CD14-positive monocyte (primary cell): ENCODE data around the gene ARL13B. TPM values are rescaled to one million over a fixed set of nuclear protein-coding genes. Genes with fewer than 3 reads are reported as not detected.

Experiments
- DNase-seq, 3 donors: peaks; one replicate each; pipeline ENCODE4 v3.0.0-alpha.2; 2011 to 2022
- H2AFZ ChIP-seq: 2 replicates; pipeline ENCODE4 v1.6.0; 2012; ENCODE audit warnings: mild to moderate bottlenecking, low read depth, low read length, inconsistent platforms; ENCODE audit not compliant: insufficient read depth, poor library complexity, severe bottlenecking
- H3K27ac ChIP-seq, 2 donors: 1 replicate in 1 of 2; 2 replicates in 1 of 2; pipeline ENCODE4 v1.5.1; 2012 to 2013; ENCODE audit warnings: low read length in 2 of 2, control low read depth in 1 of 2, inconsistent platforms in 1 of 2, low read depth in 1 of 2, mild to moderate bottlenecking in 1 of 2
- H3K27me3 ChIP-seq, 2 donors: one replicate each; pipeline versions ENCODE4 v1.6.0 to v1.6.1; 2011 to 2013; ENCODE audit warnings: low read length in 2 of 2; ENCODE audit not compliant: control insufficient read depth in 2 of 2, insufficient read depth in 2 of 2
- H3K36me3 ChIP-seq, 2 donors: replicated peaks in 1 of 2; 1 replicate in 1 of 2; 2 replicates in 1 of 2; pipeline versions ENCODE4 v1.5.1 to v1.6.1; 2012 to 2013; ENCODE audit warnings: low read length in 2 of 2, control low read depth in 1 of 2, inconsistent platforms in 1 of 2, mild to moderate bottlenecking in 1 of 2; ENCODE audit not compliant: insufficient read depth in 2 of 2, control insufficient read depth in 1 of 2
- H3K4me1 ChIP-seq, 2 donors: 1 replicate in 1 of 2; 2 replicates in 1 of 2; pipeline versions ENCODE4 v1.5.1 to v1.6.1; 2012 to 2013; ENCODE audit warnings: low read length in 2 of 2, control low read depth in 1 of 2, inconsistent platforms in 1 of 2, mild to moderate bottlenecking in 1 of 2, moderate library complexity in 1 of 2; ENCODE audit not compliant: insufficient read depth in 2 of 2, control insufficient read depth in 1 of 2
- H3K4me2 ChIP-seq: replicated peaks from 2 replicates; pipeline ENCODE3; 2012; ENCODE audit warnings: low read length, moderate library complexity, mild to moderate bottlenecking; ENCODE audit not compliant: poor library complexity, severe bottlenecking; ENCODE audit errors: extremely low read depth
- H3K4me3 ChIP-seq, 3 experiments: fragments of 200-600 bp in 1 of 3; sonication (generic) in 1 of 3; replicated peaks in 1 of 3; 1 replicate in 2 of 3; 2 replicates in 1 of 3; pipeline ENCODE4 v1.5.1; 2011 to 2013; ENCODE audit warnings: low read length in 3 of 3, mild to moderate bottlenecking in 3 of 3, control low read depth in 2 of 3, low read depth in 2 of 3, inconsistent platforms in 1 of 3, moderate library complexity in 1 of 3
- H3K79me2 ChIP-seq: 2 replicates; pipeline ENCODE4 v1.6.0; 2012; ENCODE audit warnings: mild to moderate bottlenecking, control low read depth, inconsistent platforms, low read length, moderate library complexity; ENCODE audit not compliant: insufficient read depth
- H3K9ac ChIP-seq: 2 replicates; pipeline ENCODE4 v1.6.0; 2017; ENCODE audit warnings: low read length, mild to moderate bottlenecking; ENCODE audit not compliant: insufficient read depth, poor library complexity, severe bottlenecking
- H3K9me3 ChIP-seq, 2 donors: replicated peaks in 1 of 2; 1 replicate in 1 of 2; 2 replicates in 1 of 2; pipeline versions ENCODE4 v1.5.1 to v1.6.1; 2012 to 2013; ENCODE audit warnings: low read length in 2 of 2, control low read depth in 1 of 2; ENCODE audit not compliant: control insufficient read depth in 1 of 2, insufficient read depth in 1 of 2
- H4K20me1 ChIP-seq: 2 replicates; pipeline ENCODE4 v1.6.0; 2012; ENCODE audit warnings: mild to moderate bottlenecking, low read length, control low read depth, moderate library complexity; ENCODE audit not compliant: insufficient read depth
- H3K27ac Mint-ChIP-seq, 7 donors: one replicate each; pipeline ENCODE4 v1.8.0; 2020; ENCODE audit warnings: mild to moderate bottlenecking in 7 of 7, mixed read lengths in 7 of 7, moderate library complexity in 6 of 7, inconsistent platforms in 2 of 7
- H3K27me3 Mint-ChIP-seq, 3 donors: one replicate each; pipeline ENCODE4 v1.8.0; 2021 to 2022; ENCODE audit warnings: low read depth in 3 of 3, mild to moderate bottlenecking in 3 of 3, mixed read lengths in 3 of 3, moderate library complexity in 3 of 3, inconsistent platforms in 1 of 3
- H3K36me3 Mint-ChIP-seq, 2 donors: one replicate each; pipeline ENCODE4 v1.8.0; 2020; ENCODE audit warnings: mixed read lengths in 2 of 2, inconsistent platforms in 1 of 2, mild to moderate bottlenecking in 1 of 2
- H3K4me1 Mint-ChIP-seq: one replicate; pipeline ENCODE4 v1.8.0; 2020; ENCODE audit warnings: mild to moderate bottlenecking, mixed read lengths
- H3K4me3 Mint-ChIP-seq, 2 donors: one replicate each; pipeline ENCODE4 v1.8.0; 2020; ENCODE audit warnings: mild to moderate bottlenecking in 2 of 2, mixed read lengths in 2 of 2, moderate library complexity in 1 of 2
- H3K9me3 Mint-ChIP-seq, 7 donors: one replicate each; pipeline ENCODE4 v1.8.0; 2020 to 2022; ENCODE audit warnings: mixed read lengths in 7 of 7, mild to moderate bottlenecking in 6 of 7, moderate library complexity in 6 of 7, inconsistent platforms in 2 of 7
- CTCF ChIP-seq: fragments of 200-600 bp; IDR thresholded peaks from one replicate; pipeline ENCODE4 v1.8.0; 2022; ENCODE audit warnings: antibody characterized with exemption, mild to moderate bottlenecking
- WGBS: methylation state at CpG from one replicate; pipeline ENCODE4 v1.1.5; 2013; ENCODE audit warnings: missing lambda C conversion rate; ENCODE audit not compliant: insufficient coverage; 5-methylcytosine and 5-hydroxymethylcytosine counted together
- intact Hi-C, 2 donors: fragments of 100-400 bp; cut with micrococcal nuclease; formaldehyde crosslinking; loops; one replicate each; pipeline versions ENCODE4 v1.15.0 to v1.15.1; 2023
- polyA minus RNA-seq: library from RNA; depleted of rRNA, polyadenylated mRNA; stranded (reverse); fragments of >200 nt; gene quantifications from 2 replicates; pipeline ENCODE4 v1.2.3, GENCODE V29; 2012
- polyA plus RNA-seq, 3 donors: library from polyadenylated mRNA; depleted of rRNA in 1 of 3; unstranded in 2 of 3; stranded (reverse) in 1 of 3; fragments of 300-500 nt in 2 of 3; fragments of >200 nt in 1 of 3; fragmentation: Illumina TruSeq in 2 of 3; gene quantifications; 1 replicate in 2 of 3; 2 replicates in 1 of 3; pipeline ENCODE4 v1.2.3, GENCODE V29; 2012 to 2021
- total RNA-seq, 12 experiments: library from RNA in 1 of 12; stranded (reverse) in 1 of 12; fragments of 120-200 nt in 1 of 12; gene quantifications; one replicate each; pipeline ENCODE4 v1.2.4 and lab custom pipeline; 2013 to 2026; ENCODE audit warnings: mixed read lengths in 6 of 12, inconsistent platforms in 1 of 12

Gene ARL13B
- 5.6 TPM for total RNA-seq (2013)
- polyA plus RNA-seq (1 to 10 TPM in 2 of 3 donors, under 1 TPM in 1; 0.97 to 3.8 (median 3.0) TPM), polyA minus RNA-seq (1.8 and 3.9 TPM in 2 replicates), total RNA-seq (lab: John Stamatoyannopoulos, UW) (8.6 to 23.7 (median 11.3) reads per million in 11 experiments)

- Histone ChIP-seq H3K27ac (peak within 1 kb of the TSS; percentile 86 to 95), H3K9ac (peak within 1 kb of the TSS; percentile 73), H3K4me3 (peak within 1 kb of the TSS; percentile 49 to 95 (median 90)), H3K79me2 (no peaks in the 10 kb centered on the region), H3K9me3 (no peaks in the 10 kb centered on the region), H3K4me1 (peaks cover 10 to 14% of the 10 kb centered on the region in 2 donors), H3K36me3 (no peaks in the 10 kb centered on the region), H3K27me3 (no peaks in the 10 kb centered on the region), H3K4me2 (peak within 1 kb of the TSS; percentile 92), H4K20me1 (no peaks in the 10 kb centered on the region), H2AFZ (peak within 1 kb of the TSS; percentile 93)
- Mint-ChIP-seq H3K36me3 (no peaks in the 10 kb centered on the region), H3K27ac (peak within 1 kb of the TSS; percentile 87 to 96 (median 95)), H3K9me3 (peaks cover 0 to 2% (median 0%) of the 10 kb centered on the region in 7 donors), H3K4me1 (peaks cover 15% of the 10 kb centered on the region), H3K27me3 (peaks cover 0 to 3% (median 0%) of the 10 kb centered on the region in 3 donors), H3K4me3 (peak within 1 kb of the TSS; percentile 87 to 89)
- WGBS = under 1% methylated on average over 53 of the region's 66 CpGs
- intact Hi-C loops = loop anchor here in 1 of 2 donors (5.0 kb wide), 1 partner anchor 82 kb away; the partner anchor contains the start of genes DHFR2 and NSUN3
- TF ChIP-seq CTCF = no peak
- peak; percentile 95 to 98 (median 96) for DNase-seq
Observed at GRCh38 chr3:93979850-93980676, at the start of gene ARL13B. TSS of gene ARL13B (plus strand) at chr3:93980155. CDS start at chr3:93980424, 269 bp downstream.

- H3K36me3 Mint-ChIP-seq = no peaks in the 10 kb centered on the region
- no peaks in the 10 kb centered on the region for H3K4me1 Mint-ChIP-seq
- H3K4me3 Mint-ChIP-seq = no peak overlapping the region
- H3K4me2 ChIP-seq = no peak overlapping the region
- H3K4me3 ChIP-seq = no peak overlapping the region
- no peak overlapping the region for H3K9ac ChIP-seq
- H3K79me2 ChIP-seq = no peaks in the 10 kb centered on the region
- H3K27ac Mint-ChIP-seq = no peak overlapping the region
- intact Hi-C loops = no loop called here
- no peaks in the 10 kb centered on the region for H3K4me1 ChIP-seq
- no peak overlapping the region for H3K27ac ChIP-seq
- H3K9me3 ChIP-seq = no peaks in the 10 kb centered on the region
- no peak for TF ChIP-seq CTCF
- H3K9me3 Mint-ChIP-seq = peaks cover 0 to 6% (median 0%) of the 10 kb centered on the region in 7 donors
- DNase-seq = no peak
- WGBS = 93% methylated on average over 4 of the region's 5 CpGs
- H3K27me3 Mint-ChIP-seq = no peaks in the 10 kb centered on the region
- H2AFZ ChIP-seq = no peak overlapping the region
- no peaks in the 10 kb centered on the region for H3K27me3 ChIP-seq
- no peaks in the 10 kb centered on the region for H3K36me3 ChIP-seq
- H4K20me1 ChIP-seq = no peaks in the 10 kb centered on the region
Observed at GRCh38 chr3:93931597-93932229, 48.2 kb upstream of the ARL13B start.
